Liver (tissue), 9 donors: ENCODE measurements around the gene KIF3B. TPM values are rescaled to one million over a fixed set of nuclear protein-coding genes. Genes with fewer than 3 reads are reported as not detected.
A peak's percentile ranks its signal among the peaks of the same experiment; 100 is the strongest.

ENCODE experiments used
- DNase-seq: peaks from one replicate; pipeline ENCODE4 v3.0.0-alpha.2; 2017; ENCODE audit warnings: low spot score
- H3K27ac ChIP-seq, 2 donors: one replicate each; pipeline ENCODE4 v1.7.0; 2013; ENCODE audit warnings: inconsistent platforms in 2 of 2, low read length in 2 of 2, control low read depth in 1 of 2, low read depth in 1 of 2, mild to moderate bottlenecking in 1 of 2
- H3K27me3 ChIP-seq, 4 donors: one replicate each; pipeline versions ENCODE4 v1.6.1 to v1.7.0; 2013; ENCODE audit warnings: low read length in 3 of 4, inconsistent platforms in 1 of 4, mild to moderate bottlenecking in 1 of 4, moderate library complexity in 1 of 4; ENCODE audit not compliant: control insufficient read depth in 4 of 4, insufficient read depth in 4 of 4
- H3K36me3 ChIP-seq, 4 donors: one replicate each; pipeline versions ENCODE4 v1.6.1 to v1.7.0; 2013; ENCODE audit warnings: low read length in 3 of 4, mild to moderate bottlenecking in 3 of 4, low read depth in 1 of 4, moderate library complexity in 1 of 4; ENCODE audit not compliant: control insufficient read depth in 4 of 4, insufficient read depth in 3 of 4
- H3K4me1 ChIP-seq, 4 donors: one replicate each; pipeline versions ENCODE4 v1.6.1 to v1.7.0; 2013; ENCODE audit warnings: low read length in 3 of 4, mild to moderate bottlenecking in 3 of 4, moderate library complexity in 1 of 4; ENCODE audit not compliant: control insufficient read depth in 4 of 4, insufficient read depth in 4 of 4
- H3K4me3 ChIP-seq, 3 donors: one replicate each; pipeline versions ENCODE4 v1.6.1 to v1.7.0; 2013; ENCODE audit warnings: low read length in 3 of 3, control low read depth in 1 of 3, low read depth in 1 of 3, mild to moderate bottlenecking in 1 of 3
- H3K9ac ChIP-seq, 2 donors: one replicate each; pipeline ENCODE4 v1.7.0; 2013; ENCODE audit warnings: low read length in 2 of 2, mild to moderate bottlenecking in 2 of 2, moderate library complexity in 2 of 2, control low read depth in 1 of 2, low read depth in 1 of 2
- H3K9me3 ChIP-seq, 4 donors: one replicate each; pipeline versions ENCODE4 v1.6.1 to v1.7.0; 2013; ENCODE audit warnings: low read length in 3 of 4; ENCODE audit not compliant: control insufficient read depth in 4 of 4
- EGR1 ChIP-seq, 2 donors: IDR thresholded peaks; 2 replicates each; pipeline ENCODE4 v1.6.1; 2016 to 2018; ENCODE audit warnings: antibody characterized with exemption in 2 of 2, low read depth in 2 of 2
- FOXA1 ChIP-seq: IDR thresholded peaks from 2 replicates; pipeline ENCODE4 v1.6.1; 2016; ENCODE audit warnings: antibody characterized with exemption
- FOXA2 ChIP-seq: IDR thresholded peaks from 2 replicates; pipeline ENCODE4 v1.6.1; 2016; ENCODE audit warnings: antibody characterized with exemption
- GABPA ChIP-seq, 2 donors: IDR thresholded peaks in 1 of 2; conservative IDR thresholded peaks in 1 of 2; 2 replicates each; pipeline ENCODE4 v1.6.1; 2016; ENCODE audit warnings: antibody characterized with exemption in 2 of 2, mild to moderate bottlenecking in 1 of 2, moderate library complexity in 1 of 2
- HNF4A ChIP-seq, 2 donors: conservative IDR thresholded peaks; 2 replicates each; pipeline ENCODE4 v1.6.1; 2016; ENCODE audit warnings: antibody characterized with exemption in 2 of 2, mild to moderate bottlenecking in 2 of 2
- HNF4G ChIP-seq: IDR thresholded peaks from 2 replicates; pipeline ENCODE4 v1.6.1; 2016; ENCODE audit warnings: antibody characterized with exemption
- JUND ChIP-seq, 2 donors: IDR thresholded peaks; 2 replicates each; pipeline ENCODE4 v1.6.1; 2016; ENCODE audit warnings: antibody characterized with exemption in 2 of 2
- NR2F2 ChIP-seq: IDR thresholded peaks from 2 replicates; pipeline ENCODE4 v1.6.1; 2016; ENCODE audit warnings: antibody characterized with exemption
- RAD21 ChIP-seq, 2 donors: IDR thresholded peaks; 2 replicates each; pipeline ENCODE4 v1.6.1; 2016; ENCODE audit warnings: antibody characterized with exemption in 2 of 2, mild to moderate bottlenecking in 2 of 2
- RXRA ChIP-seq, 2 donors: IDR thresholded peaks; 2 replicates each; pipeline ENCODE4 v1.6.1; 2017 to 2018; ENCODE audit warnings: antibody characterized with exemption in 2 of 2, mild to moderate bottlenecking in 1 of 2
- SP1 ChIP-seq: IDR thresholded peaks from 2 replicates; pipeline ENCODE4 v1.6.1; 2018; ENCODE audit warnings: antibody characterized with exemption, mild to moderate bottlenecking
- TAF1 ChIP-seq: conservative IDR thresholded peaks from 2 replicates; pipeline ENCODE4 v1.6.1; 2016; ENCODE audit warnings: antibody characterized with exemption, mild to moderate bottlenecking
- YY1 ChIP-seq: IDR thresholded peaks from 2 replicates; pipeline ENCODE4 v1.6.1; 2016; ENCODE audit warnings: antibody characterized with exemption, mild to moderate bottlenecking
- ZBTB33 ChIP-seq: IDR thresholded peaks from 2 replicates; pipeline ENCODE4 v1.6.1; 2016; ENCODE audit warnings: antibody characterized with exemption
- WGBS: extraction: QIAGEN DNeasy Blood & Tissue Kit; methylation state at CpG from one replicate; pipeline ENCODE4 v1.1.7; 2013; 5-methylcytosine and 5-hydroxymethylcytosine counted together
- polyA plus RNA-seq, 2 donors: library from polyadenylated mRNA; stranded (reverse) in 1 of 2; unstranded in 1 of 2; fragments of 200-250 nt in 1 of 2; fragments of >200 nt in 1 of 2; fragmentation: Nextera tagmentation in 1 of 2; extraction: Ambion mirVana in 1 of 2; gene quantifications; one replicate each; pipeline versions ENCODE4 v1.2.1 to v1.2.3, GENCODE V29; 2013 to 2015
- total RNA-seq, 2 donors: library from RNA; depleted of rRNA; stranded (reverse); fragments of >200 nt; gene quantifications; one replicate each; pipeline ENCODE4 v1.2.3, GENCODE V29; 2014
- TF ChIP-seq, protein P1 (sequence below): IDR thresholded peaks from 2 replicates; pipeline ENCODE4 v1.6.1; 2016; ENCODE audit warnings: antibody characterized with exemption
- TF ChIP-seq, protein P2 (sequence below): fragments of 150-350 bp; IDR thresholded peaks from 2 replicates; pipeline ENCODE4 v1.5.1; 2017; ENCODE audit warnings: improper control_type of control experiment, low read depth, low read length; ENCODE audit not compliant: missing input control
- TF ChIP-seq, protein P3 (sequence below): IDR thresholded peaks from 2 replicates; pipeline ENCODE4 v1.6.1; 2016; ENCODE audit warnings: antibody characterized with exemption, mild to moderate bottlenecking
- TF ChIP-seq, protein P4 (sequence below): IDR thresholded peaks from 2 replicates; pipeline ENCODE4 v1.6.1; 2016; ENCODE audit warnings: antibody characterized with exemption
- donor health status: healthy.
- donor health status: healthy.
- donor health status: healthy.
- donor health status: healthy.
- donor health status: healthy.

KIF3B gene
- total and polyA plus RNA-seq, 4 donors: 8.3 to 24.2 (median 12.9) TPM

DNA sequence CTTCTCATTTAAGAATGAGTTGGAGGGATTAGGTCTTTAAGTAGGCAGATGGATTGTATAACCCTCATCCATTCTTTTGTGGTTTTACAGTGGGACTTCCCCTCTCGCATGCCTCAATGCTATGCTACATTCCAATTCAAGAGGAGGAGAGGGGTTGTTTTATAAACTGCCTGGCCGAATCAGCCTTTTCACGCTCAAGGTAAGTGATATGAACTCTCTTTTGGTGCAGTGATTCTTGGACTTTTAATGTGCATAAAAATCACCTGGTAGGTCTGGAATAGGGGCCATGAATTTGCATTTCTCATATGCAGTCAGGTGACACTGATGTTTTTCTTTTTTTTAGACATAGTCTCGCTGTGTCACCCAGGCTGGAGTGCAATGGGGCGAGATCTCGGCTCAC, 91.5 kb downstream of the KIF3B start:
- no peak overlapping the region for H3K4me3 ChIP-seq
- TF ChIP-seq JUND (IDR thresholded peaks at IDR 0.05) (no peak), SP1 (no peak), FOXA1 (no peak), ZBTB33 (no peak), RXRA (IDR thresholded peaks at IDR 0.05) (no peak), NR2F2 (no peak), HNF4G (no peak), EGR1 (IDR thresholded peaks at IDR 0.05; ENCODE audit: low read depth in 2 of 2) (no peak), YY1 (no peak), GABPA (IDR thresholded peaks at IDR 0.05 in 1 of 2, conservative IDR thresholded peaks at IDR 0.05 in 1 of 2) (no peak), TAF1 (no peak), HNF4A (conservative IDR thresholded peaks at IDR 0.05) (no peak), RAD21 (IDR thresholded peaks at IDR 0.05) (no peak), FOXA2 (no peak)
- TF ChIP-seq, protein P1, sequence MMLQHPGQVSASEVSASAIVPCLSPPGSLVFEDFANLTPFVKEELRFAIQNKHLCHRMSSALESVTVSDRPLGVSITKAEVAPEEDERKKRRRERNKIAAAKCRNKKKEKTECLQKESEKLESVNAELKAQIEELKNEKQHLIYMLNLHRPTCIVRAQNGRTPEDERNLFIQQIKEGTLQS: no peak
- TF ChIP-seq, protein P2, sequence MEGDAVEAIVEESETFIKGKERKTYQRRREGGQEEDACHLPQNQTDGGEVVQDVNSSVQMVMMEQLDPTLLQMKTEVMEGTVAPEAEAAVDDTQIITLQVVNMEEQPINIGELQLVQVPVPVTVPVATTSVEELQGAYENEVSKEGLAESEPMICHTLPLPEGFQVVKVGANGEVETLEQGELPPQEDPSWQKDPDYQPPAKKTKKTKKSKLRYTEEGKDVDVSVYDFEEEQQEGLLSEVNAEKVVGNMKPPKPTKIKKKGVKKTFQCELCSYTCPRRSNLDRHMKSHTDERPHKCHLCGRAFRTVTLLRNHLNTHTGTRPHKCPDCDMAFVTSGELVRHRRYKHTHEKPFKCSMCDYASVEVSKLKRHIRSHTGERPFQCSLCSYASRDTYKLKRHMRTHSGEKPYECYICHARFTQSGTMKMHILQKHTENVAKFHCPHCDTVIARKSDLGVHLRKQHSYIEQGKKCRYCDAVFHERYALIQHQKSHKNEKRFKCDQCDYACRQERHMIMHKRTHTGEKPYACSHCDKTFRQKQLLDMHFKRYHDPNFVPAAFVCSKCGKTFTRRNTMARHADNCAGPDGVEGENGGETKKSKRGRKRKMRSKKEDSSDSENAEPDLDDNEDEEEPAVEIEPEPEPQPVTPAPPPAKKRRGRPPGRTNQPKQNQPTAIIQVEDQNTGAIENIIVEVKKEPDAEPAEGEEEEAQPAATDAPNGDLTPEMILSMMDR: no peak
- TF ChIP-seq, protein P3, sequence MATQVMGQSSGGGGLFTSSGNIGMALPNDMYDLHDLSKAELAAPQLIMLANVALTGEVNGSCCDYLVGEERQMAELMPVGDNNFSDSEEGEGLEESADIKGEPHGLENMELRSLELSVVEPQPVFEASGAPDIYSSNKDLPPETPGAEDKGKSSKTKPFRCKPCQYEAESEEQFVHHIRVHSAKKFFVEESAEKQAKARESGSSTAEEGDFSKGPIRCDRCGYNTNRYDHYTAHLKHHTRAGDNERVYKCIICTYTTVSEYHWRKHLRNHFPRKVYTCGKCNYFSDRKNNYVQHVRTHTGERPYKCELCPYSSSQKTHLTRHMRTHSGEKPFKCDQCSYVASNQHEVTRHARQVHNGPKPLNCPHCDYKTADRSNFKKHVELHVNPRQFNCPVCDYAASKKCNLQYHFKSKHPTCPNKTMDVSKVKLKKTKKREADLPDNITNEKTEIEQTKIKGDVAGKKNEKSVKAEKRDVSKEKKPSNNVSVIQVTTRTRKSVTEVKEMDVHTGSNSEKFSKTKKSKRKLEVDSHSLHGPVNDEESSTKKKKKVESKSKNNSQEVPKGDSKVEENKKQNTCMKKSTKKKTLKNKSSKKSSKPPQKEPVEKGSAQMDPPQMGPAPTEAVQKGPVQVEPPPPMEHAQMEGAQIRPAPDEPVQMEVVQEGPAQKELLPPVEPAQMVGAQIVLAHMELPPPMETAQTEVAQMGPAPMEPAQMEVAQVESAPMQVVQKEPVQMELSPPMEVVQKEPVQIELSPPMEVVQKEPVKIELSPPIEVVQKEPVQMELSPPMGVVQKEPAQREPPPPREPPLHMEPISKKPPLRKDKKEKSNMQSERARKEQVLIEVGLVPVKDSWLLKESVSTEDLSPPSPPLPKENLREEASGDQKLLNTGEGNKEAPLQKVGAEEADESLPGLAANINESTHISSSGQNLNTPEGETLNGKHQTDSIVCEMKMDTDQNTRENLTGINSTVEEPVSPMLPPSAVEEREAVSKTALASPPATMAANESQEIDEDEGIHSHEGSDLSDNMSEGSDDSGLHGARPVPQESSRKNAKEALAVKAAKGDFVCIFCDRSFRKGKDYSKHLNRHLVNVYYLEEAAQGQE: no peak
- TF ChIP-seq, protein P4, sequence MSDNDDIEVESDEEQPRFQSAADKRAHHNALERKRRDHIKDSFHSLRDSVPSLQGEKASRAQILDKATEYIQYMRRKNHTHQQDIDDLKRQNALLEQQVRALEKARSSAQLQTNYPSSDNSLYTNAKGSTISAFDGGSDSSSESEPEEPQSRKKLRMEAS: no peak
- H3K36me3 ChIP-seq: peaks cover under 1 to 24% (median 7%) of the 10 kb centered on the region in 4 donors
- 72% methylated on average over 6 of the region's 6 CpGs for WGBS
- no peak for DNase-seq
- H3K9me3 ChIP-seq: no peaks in the 10 kb centered on the region
- no peaks in the 10 kb centered on the region for H3K27me3 ChIP-seq
- peak overlapping the region; percentile 0 to 11 for H3K27ac ChIP-seq
- H3K9ac ChIP-seq: no peak overlapping the region
- H3K4me1 ChIP-seq: peaks cover 7 to 47% (median 45%) of the 10 kb centered on the region in 4 donors
